Esophagus muscularis mucosa (tissue), 4 donors: Measurements from ENCODE around the gene SPTLC3.

Source experiments
- CTCF ChIP-seq, 3 experiments: fragments of 200-600 bp in 2 of 3; fragments of 450-650 bp in 1 of 3; sonication (generic) in 2 of 3; IDR thresholded peaks; one replicate each; pipeline ENCODE4 v1.5.1; 2017 to 2019; ENCODE audit warnings: antibody characterized with exemption in 3 of 3, mild to moderate bottlenecking in 2 of 3, moderate library complexity in 1 of 3
- EP300 ChIP-seq: sonication (generic); formaldehyde crosslinking; IDR thresholded peaks from one replicate; pipeline ENCODE4 v1.6.1; 2017; ENCODE audit warnings: antibody characterized with exemption
- POLR2A ChIP-seq: fragments of 450-650 bp; IDR thresholded peaks from one replicate; pipeline ENCODE4 v1.6.1; 2017; ENCODE audit warnings: antibody characterized with exemption, moderate library complexity, mild to moderate bottlenecking, low read depth
- POLR2AphosphoS5 ChIP-seq, 2 donors: sonication (generic); formaldehyde crosslinking; IDR thresholded peaks; one replicate each; pipeline ENCODE4 v1.6.1; 2017; ENCODE audit warnings: antibody characterized with exemption in 2 of 2

DNA sequence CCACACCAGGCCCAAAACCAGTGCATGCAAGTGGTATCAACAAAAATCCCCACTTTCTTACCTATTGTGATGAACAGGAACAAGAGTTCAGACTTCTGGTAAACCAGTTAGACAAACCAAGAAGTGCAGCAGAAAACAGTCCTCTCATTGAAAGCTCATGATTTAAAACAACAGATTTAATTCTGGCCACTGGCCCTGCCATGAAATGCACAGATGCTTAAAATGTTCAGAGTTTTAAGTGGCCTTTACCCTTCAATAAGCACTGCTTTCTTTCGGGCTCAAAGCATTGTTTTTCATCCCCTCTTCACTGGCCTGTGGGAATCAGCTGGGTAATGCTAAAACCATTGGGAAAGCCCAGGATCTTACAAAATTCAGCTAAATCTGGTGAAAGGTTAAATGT lies 109.9 kb downstream of the SPTLC3 start:
- TF ChIP-seq CTCF (IDR thresholded peaks at IDR 0.05) (no peak), POLR2A (no peak), POLR2AphosphoS5 (IDR thresholded peaks at IDR 0.05) (no peak), EP300 (no peak)
